ENCODE results near the gene OR52E4. TPM values are rescaled to one million over a fixed set of nuclear protein-coding genes. Genes with fewer than 3 reads are reported as not detected.

The OR52E4 gene
- total RNA-seq, 1 donor from 2014 or later: not detected

GRCh38 chr11:5928271-5928670 lies 47.8 kb downstream of the OR52E4 start:
- TF ChIP-seq CTCF (conservative IDR thresholded peaks at IDR 0.05; ENCODE audit: low read depth, low read length): no peak
- no peak overlapping the region for H3K4me3 ChIP-seq (ENCODE audit: low read depth, low read length)
- DNase-seq (ENCODE audit: low read depth): no peak

GRCh38 chr11:5928811-5929210 lies 48.4 kb downstream of the OR52E4 start:
- no peak for DNase-seq (ENCODE audit: low read depth)
- TF ChIP-seq CTCF (conservative IDR thresholded peaks at IDR 0.05; ENCODE audit: low read depth, low read length): no peak
- no peak overlapping the region for H3K4me3 ChIP-seq (ENCODE audit: low read depth, low read length)

- H3K4me3 ChIP-seq (ENCODE audit: low read depth, low read length): no peak overlapping the region
- TF ChIP-seq CTCF (conservative IDR thresholded peaks at IDR 0.05; ENCODE audit: low read depth, low read length): no peak
- no peak for DNase-seq (ENCODE audit: low read depth)
Measured at GRCh38 chr11:5929571-5930368, 49.3 kb downstream of the OR52E4 start.

GRCh38 chr11:5930614-5931013 lies 50.2 kb downstream of the OR52E4 start:
- no peak for TF ChIP-seq CTCF (conservative IDR thresholded peaks at IDR 0.05; ENCODE audit: low read depth, low read length)
- no peak for DNase-seq (ENCODE audit: low read depth)
- no peak overlapping the region for H3K4me3 ChIP-seq (ENCODE audit: low read depth, low read length)

GRCh38 chr11:5931061-5931460 lies 50.6 kb downstream of the OR52E4 start:
- no peak for TF ChIP-seq CTCF (conservative IDR thresholded peaks at IDR 0.05; ENCODE audit: low read depth, low read length)
- no peak overlapping the region for H3K4me3 ChIP-seq (ENCODE audit: low read depth, low read length)
- DNase-seq (ENCODE audit: low read depth): no peak

- DNase-seq (ENCODE audit: low read depth): no peak
- no peak overlapping the region for H3K4me3 ChIP-seq (ENCODE audit: low read depth, low read length)
- TF ChIP-seq CTCF (conservative IDR thresholded peaks at IDR 0.05; ENCODE audit: low read depth, low read length): no peak
Measured at GRCh38 chr11:5932671-5933070, 52.2 kb downstream of the OR52E4 start.

GRCh38 chr11:5933116-5933515 lies 52.7 kb downstream of the OR52E4 start:
- TF ChIP-seq CTCF (conservative IDR thresholded peaks at IDR 0.05; ENCODE audit: low read depth, low read length): no peak
- no peak for DNase-seq (ENCODE audit: low read depth)
- no peak overlapping the region for H3K4me3 ChIP-seq (ENCODE audit: low read depth, low read length)
